ENCODE results near the gene DNAJB6.

The DNAJB6 gene

DNA sequence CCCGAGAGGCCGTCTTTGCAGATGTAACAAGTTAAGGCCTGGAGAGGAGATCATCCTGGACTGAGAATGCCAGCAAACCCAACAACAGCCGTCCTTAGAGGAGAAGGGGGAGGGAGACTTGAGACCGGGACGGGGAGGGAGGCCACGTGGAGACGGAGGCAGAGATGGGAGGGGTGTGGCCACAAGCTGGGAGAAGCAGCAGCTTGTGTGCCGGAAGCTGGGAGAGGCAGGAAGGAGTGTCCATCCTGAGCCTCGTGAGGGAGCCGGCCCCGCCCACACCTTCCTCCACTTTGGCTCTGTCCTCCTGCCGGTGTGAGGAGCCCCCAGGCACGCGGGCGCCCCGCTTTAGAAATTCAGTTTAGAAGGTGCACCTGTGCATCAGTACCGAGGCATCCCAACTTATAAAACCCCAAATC lies 95.7 kb downstream of the DNAJB6 start:
- TF ChIP-seq TAF1 (IDR thresholded peaks at IDR 0.05; ENCODE audit: borderline replicate concordance, insufficient read depth, low read length), result no peak
- no peak for TF ChIP-seq SIN3A (IDR thresholded peaks at IDR 0.05; ENCODE audit: borderline replicate concordance, insufficient read depth, low read length)
- peak; percentile 77 for TF ChIP-seq FOXP2 (optimal IDR thresholded peaks at IDR 0.05; ENCODE audit: borderline replicate concordance, extremely low read depth, extremely low read length, insufficient read depth)
- TF ChIP-seq POLR2AphosphoS5 (IDR thresholded peaks at IDR 0.05; ENCODE audit: low read depth, low read length), result 0 out of 2 replicates have a peak, but pooled peaks have one; percentile 21
- TF ChIP-seq, protein P1, sequence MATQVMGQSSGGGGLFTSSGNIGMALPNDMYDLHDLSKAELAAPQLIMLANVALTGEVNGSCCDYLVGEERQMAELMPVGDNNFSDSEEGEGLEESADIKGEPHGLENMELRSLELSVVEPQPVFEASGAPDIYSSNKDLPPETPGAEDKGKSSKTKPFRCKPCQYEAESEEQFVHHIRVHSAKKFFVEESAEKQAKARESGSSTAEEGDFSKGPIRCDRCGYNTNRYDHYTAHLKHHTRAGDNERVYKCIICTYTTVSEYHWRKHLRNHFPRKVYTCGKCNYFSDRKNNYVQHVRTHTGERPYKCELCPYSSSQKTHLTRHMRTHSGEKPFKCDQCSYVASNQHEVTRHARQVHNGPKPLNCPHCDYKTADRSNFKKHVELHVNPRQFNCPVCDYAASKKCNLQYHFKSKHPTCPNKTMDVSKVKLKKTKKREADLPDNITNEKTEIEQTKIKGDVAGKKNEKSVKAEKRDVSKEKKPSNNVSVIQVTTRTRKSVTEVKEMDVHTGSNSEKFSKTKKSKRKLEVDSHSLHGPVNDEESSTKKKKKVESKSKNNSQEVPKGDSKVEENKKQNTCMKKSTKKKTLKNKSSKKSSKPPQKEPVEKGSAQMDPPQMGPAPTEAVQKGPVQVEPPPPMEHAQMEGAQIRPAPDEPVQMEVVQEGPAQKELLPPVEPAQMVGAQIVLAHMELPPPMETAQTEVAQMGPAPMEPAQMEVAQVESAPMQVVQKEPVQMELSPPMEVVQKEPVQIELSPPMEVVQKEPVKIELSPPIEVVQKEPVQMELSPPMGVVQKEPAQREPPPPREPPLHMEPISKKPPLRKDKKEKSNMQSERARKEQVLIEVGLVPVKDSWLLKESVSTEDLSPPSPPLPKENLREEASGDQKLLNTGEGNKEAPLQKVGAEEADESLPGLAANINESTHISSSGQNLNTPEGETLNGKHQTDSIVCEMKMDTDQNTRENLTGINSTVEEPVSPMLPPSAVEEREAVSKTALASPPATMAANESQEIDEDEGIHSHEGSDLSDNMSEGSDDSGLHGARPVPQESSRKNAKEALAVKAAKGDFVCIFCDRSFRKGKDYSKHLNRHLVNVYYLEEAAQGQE (IDR thresholded peaks at IDR 0.05; ENCODE audit: insufficient read depth in 1 of 2, low read depth in 2 of 2, low read length in 2 of 2), result no peak

DNA sequence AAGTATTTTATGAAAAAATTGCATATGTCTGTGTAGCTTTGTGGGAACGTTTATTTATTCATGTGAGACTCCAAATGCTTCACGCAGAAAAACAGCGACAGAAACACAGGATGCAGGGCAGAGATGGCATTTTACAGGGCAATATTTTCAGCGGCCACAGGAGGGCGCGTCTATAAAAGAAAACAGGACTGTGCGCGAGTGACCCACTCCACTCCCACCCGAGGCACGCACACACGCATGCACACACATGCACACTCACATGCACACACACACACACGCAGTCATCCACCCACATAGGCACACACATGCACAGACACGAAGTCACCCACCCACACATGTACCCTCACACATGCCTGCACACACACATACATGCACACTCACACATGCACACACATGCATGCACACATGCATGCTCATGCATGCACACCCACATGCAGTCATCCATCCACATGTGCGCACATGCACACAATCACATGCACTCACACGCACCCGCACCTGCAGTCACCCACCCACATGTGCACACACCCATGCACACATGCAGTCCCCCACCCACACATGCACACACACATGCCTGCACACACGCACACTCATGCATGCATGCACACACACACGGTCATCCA lies 96.3 kb downstream of the DNAJB6 start:
- no peak for TF ChIP-seq POLR2AphosphoS5 (IDR thresholded peaks at IDR 0.05; ENCODE audit: low read depth, low read length)

DNA sequence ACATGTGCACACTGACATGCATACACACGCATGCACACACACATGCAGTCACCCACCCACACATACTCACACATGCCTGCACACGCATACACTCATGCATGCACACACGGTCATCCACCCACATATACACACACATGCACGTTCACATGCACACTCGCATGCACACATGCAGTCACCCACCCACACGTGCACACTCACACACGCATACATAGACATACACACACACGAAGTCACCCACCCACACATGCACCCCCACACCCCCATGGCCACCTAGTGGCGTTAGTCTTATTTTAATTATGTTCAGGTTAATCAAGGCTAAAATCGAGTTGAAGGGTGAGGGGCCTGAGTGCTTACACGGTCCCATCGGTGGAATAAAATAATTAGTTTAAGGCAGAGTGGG lies 96.8 kb downstream of the DNAJB6 start:
- TF ChIP-seq FOXP2 (optimal IDR thresholded peaks at IDR 0.05; ENCODE audit: borderline replicate concordance, extremely low read depth, extremely low read length, insufficient read depth), result no peak
- no peak for TF ChIP-seq SIN3A (IDR thresholded peaks at IDR 0.05; ENCODE audit: borderline replicate concordance, insufficient read depth, low read length)
- TF ChIP-seq, protein P1 (IDR thresholded peaks at IDR 0.05; ENCODE audit: insufficient read depth in 1 of 2, low read depth in 2 of 2, low read length in 2 of 2), result no peak
- no peak for TF ChIP-seq TAF1 (IDR thresholded peaks at IDR 0.05; ENCODE audit: borderline replicate concordance, insufficient read depth, low read length)
- no peak for TF ChIP-seq POLR2AphosphoS5 (IDR thresholded peaks at IDR 0.05; ENCODE audit: low read depth, low read length)

DNA sequence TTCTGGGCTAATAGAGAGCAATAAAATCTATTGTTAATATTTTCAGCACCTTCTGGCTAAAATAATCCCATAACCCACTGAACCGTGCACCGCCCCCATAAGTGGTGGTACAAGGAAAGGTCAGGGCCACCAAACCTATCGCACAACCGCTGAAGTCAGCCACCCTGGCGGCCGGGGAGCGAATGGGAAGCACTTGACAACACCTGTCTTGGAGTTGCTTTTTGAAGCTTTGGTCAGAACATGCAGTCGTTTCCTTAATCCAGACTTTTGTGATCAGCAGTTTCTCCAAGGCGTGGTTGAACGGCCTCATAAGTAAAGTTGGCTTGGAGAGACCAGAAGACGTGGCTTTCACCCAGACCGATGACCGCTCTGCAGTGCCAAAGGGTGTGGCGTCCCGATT lies 97.4 kb downstream of the DNAJB6 start:
- TF ChIP-seq SIN3A (IDR thresholded peaks at IDR 0.05; ENCODE audit: borderline replicate concordance, insufficient read depth, low read length) (no peak), TAF1 (IDR thresholded peaks at IDR 0.05; ENCODE audit: borderline replicate concordance, insufficient read depth, low read length) (no peak)

DNA sequence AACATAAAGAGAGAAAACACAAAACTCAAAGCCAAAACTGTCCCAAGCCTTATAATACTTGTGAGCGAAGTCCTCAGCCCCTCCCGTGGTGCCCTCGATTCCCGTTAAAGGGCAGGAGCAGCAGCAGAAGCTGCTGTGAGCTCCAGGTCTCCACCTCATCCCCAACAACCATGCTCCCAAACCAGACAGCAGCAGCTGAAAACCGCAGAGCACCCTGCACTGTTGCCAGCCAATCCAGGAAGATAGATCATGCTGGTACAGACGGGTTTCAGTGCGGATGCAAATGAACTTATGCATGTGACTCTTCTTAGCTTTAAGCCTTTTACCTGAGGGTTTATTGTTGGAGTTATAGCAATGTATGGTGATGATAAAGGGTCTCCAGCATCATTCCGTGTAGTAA lies 97.9 kb downstream of the DNAJB6 start:
- TF ChIP-seq POLR2AphosphoS5 (IDR thresholded peaks at IDR 0.05; ENCODE audit: low read depth, low read length) (no peak), SIN3A (IDR thresholded peaks at IDR 0.05; ENCODE audit: borderline replicate concordance, insufficient read depth, low read length) (no peak)
- TF ChIP-seq, protein P1 (IDR thresholded peaks at IDR 0.05; ENCODE audit: insufficient read depth in 1 of 2, low read depth in 2 of 2, low read length in 2 of 2), result no peak

DNA sequence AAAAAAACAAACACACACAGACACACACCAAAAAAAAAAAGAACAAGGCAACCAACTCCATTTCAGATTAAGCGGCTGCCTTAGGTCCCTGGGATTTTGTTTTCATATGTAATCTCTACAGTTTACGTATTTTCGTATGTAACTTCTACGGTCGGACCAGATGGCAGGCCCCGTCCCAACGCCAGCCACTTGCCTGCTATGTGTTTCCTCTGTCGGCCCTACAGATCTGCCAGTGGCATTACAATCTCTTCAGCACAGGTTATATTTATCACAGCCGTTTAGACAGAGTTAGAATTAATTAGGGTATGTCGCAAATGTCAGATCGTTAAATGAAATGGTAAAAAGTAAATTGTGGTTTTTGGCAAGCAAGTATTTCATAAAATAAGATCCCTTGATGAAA lies 99.3 kb downstream of the DNAJB6 start:
- no peak for TF ChIP-seq FOXP2 (optimal IDR thresholded peaks at IDR 0.05; ENCODE audit: borderline replicate concordance, extremely low read depth, extremely low read length, insufficient read depth)
- TF ChIP-seq SIN3A (IDR thresholded peaks at IDR 0.05; ENCODE audit: borderline replicate concordance, insufficient read depth, low read length), result no peak
- no peak for TF ChIP-seq TAF1 (IDR thresholded peaks at IDR 0.05; ENCODE audit: borderline replicate concordance, insufficient read depth, low read length)
- TF ChIP-seq, protein P1 (IDR thresholded peaks at IDR 0.05; ENCODE audit: insufficient read depth in 1 of 2, low read depth in 2 of 2, low read length in 2 of 2), result no peak
- no peak for TF ChIP-seq POLR2AphosphoS5 (IDR thresholded peaks at IDR 0.05; ENCODE audit: low read depth, low read length)
